Neural progenitor cell (in vitro differentiated cells): Measurements from ENCODE around the gene FAM177B.

Experiments used
- EZH2 ChIP-seq: fragments of 200-600 bp; sonication (generic); IDR thresholded peaks from 2 replicates; pipeline ENCODE4 v1.6.1; 2017; ENCODE audit warnings: antibody characterized with exemption, mild to moderate bottlenecking, moderate library complexity
- EZH2phosphoT487 ChIP-seq: fragments of 200-600 bp; sonication (generic); IDR thresholded peaks from 2 replicates; pipeline ENCODE4 v1.6.1; 2017; ENCODE audit warnings: antibody characterized with exemption
- TF ChIP-seq, protein P1 (sequence below): fragments of 200-600 bp; sonication (generic); IDR thresholded peaks from 2 replicates; pipeline ENCODE4 v1.5.1; 2017; ENCODE audit warnings: antibody characterized with exemption, mild to moderate bottlenecking

- TF ChIP-seq, protein P1, sequence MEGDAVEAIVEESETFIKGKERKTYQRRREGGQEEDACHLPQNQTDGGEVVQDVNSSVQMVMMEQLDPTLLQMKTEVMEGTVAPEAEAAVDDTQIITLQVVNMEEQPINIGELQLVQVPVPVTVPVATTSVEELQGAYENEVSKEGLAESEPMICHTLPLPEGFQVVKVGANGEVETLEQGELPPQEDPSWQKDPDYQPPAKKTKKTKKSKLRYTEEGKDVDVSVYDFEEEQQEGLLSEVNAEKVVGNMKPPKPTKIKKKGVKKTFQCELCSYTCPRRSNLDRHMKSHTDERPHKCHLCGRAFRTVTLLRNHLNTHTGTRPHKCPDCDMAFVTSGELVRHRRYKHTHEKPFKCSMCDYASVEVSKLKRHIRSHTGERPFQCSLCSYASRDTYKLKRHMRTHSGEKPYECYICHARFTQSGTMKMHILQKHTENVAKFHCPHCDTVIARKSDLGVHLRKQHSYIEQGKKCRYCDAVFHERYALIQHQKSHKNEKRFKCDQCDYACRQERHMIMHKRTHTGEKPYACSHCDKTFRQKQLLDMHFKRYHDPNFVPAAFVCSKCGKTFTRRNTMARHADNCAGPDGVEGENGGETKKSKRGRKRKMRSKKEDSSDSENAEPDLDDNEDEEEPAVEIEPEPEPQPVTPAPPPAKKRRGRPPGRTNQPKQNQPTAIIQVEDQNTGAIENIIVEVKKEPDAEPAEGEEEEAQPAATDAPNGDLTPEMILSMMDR: no peak
- TF ChIP-seq EZH2 (no peak), EZH2phosphoT487 (no peak)
Measured at GRCh38 chr1:222736470-222736869, 532 bp upstream of the FAM177B start.
